HG02885 (cell line): Measurements from ENCODE around the gene BAG5.

Experiments
- ATAC-seq: cut with Tn5 transposase; IDR thresholded peaks from one replicate; pipeline ENCODE4 v1.9.1; 2021; ENCODE audit warnings: mild to moderate bottlenecking; ENCODE audit not compliant: unreplicated experiment, poor library complexity

Gene BAG5

GRCh38 chr14:103568952-103569351 is 6.5 kb upstream of the BAG5 start:
- ATAC-seq: no peak

DNA sequence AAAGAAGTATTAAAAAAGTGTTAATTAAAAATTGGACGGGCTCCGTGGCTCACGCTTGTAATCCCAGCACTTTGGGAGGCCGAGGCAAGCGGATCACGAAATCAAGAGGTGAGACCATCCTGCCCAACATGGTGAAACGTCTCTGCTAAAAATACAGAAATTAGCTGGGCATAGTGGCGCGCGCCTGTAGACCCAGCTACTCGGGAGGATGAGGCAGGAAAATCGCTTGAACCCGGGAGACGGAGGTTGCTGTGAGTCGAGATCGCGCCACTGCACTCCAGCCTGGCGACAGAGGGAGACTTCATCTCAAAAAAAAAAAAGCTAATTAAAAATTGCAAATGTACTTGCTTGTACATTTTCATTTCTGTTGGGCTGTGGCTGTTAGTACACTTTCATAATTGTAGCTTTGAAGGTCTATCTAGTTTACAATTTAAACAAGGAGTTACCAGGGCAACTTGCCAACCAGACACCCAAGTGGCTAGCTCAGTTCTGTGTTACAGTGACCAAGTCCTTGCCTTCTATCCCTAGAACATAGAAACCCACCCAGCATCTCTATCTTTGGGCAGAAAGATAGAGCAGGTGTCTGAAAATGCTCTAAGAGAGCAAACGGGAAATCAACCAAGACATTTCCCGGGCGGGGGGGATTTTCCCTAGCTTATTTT is 1.5 kb upstream of the BAG5 start:
- ATAC-seq: no peak

DNA sequence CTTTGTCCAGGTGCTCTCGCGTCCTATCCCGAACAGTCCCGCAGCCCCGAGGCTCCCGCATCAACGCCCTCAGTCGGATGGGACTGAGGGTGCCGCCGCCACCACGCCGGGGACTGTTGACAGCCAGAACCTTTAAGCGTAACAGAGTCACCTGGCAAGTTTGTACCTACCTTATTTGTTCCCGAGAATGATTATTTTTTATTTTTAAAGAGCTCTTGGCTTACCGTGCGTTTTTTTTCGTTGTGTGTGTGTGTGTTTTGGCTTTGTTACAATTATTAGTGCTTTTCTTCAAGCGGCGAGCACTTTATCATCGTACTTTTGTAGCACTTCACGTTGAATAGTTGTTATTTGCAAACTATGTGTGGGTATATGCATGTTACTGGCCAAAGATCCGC is 766 bp upstream of the BAG5 start:
- no peak for ATAC-seq

- no peak for ATAC-seq
Measured at GRCh38 chr14:103562179-103562428, 353 bp downstream of the BAG5 start.

DNA sequence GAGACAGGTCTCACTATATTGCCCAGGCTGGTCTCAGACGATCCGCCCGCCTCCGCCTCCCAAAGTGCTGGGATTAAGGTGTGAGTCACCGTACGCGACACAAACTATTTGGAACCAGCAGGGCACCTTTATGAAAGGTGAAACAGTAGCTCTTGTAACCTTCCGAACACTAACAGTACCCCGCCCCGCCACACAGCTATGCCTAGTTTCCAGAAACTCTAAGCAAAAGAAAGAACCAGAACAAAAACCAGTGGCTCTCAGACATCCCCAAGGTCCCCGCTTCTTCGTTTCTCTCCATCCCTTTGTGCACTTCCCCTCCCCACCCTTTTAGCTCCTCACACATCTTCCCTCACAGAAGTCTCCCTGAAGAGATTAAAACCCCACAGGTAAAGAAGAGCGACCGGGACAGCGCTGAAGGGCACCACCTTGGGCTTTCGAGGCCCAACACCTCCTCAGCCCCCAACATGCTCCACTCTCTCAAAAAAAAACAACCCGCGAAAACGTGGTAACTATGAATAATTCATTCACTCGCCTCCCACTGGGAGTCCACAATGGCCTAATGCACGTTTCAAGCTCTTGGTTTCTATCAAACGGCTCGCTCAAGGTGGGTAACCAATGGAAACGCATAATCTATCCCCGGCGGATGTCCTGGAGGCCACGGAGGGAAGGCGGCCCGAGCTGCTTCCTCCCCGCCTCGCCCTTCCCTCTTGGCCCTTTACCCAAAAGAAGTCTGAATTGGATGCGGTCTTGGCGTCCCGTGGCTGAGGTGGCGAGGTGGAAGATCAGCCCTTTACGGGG is 877 bp downstream of the BAG5 start:
- peak; percentile 10 for ATAC-seq

GRCh38 chr14:103560691-103561090 is 1.8 kb downstream of the BAG5 start:
- ATAC-seq: no peak

DNA sequence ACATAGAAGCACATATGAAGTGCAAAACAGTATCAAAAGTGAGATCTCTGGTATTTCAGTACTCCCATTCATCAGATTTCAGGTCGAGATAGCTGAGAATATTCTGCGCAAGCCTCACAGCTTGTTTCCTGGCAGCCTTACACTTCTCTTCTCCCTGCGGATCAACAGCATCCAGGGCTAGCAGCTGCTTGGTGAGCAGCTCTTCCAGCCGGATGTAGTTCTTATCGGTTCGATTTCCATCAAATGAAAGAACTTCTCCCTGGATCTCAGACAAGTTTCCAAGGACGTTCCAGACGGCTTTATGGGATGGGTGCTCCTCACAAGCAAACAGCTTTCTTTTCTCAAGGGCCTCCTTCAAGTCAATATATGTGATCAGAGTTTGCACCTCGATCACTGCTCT is 2.7 kb downstream of the BAG5 start:
- ATAC-seq: no peak

DNA sequence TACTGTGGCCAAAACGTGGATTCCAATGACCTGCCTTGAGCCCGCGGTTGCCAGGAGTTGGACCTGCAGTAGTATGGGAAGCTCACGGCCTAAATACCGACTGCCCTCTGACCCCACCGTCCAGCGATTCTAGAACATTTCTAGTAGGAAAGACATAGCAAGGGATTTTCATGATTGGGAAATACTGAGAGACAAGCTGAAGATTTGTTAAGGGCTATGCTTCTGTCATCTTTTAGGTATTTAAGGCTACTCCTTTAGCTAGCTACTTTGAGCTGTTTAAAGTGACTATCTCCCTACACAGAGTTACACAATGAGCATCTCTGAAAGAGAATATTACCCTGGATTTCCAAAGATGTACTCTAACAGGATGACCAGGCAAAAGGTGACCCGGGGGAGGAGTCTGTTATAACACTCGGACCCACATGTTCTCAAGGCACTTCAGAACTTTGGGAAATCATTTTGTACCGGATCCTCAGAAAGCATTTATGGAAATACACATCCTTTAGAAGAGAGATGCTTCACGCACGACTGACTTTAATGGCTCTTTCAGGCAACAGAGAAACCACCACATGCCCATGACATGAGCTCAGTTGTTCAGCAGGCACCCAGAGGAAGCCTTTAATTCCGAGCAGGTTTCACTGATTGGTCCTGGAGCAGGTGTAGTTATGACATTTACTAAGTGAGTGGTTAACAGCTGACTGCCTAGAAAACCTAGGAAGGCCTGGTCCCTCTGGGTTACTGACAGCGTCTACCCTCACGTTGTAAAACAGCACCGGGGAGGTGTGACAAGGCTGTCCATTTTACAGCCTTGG is 4.2 kb downstream of the BAG5 start:
- no peak for ATAC-seq

DNA sequence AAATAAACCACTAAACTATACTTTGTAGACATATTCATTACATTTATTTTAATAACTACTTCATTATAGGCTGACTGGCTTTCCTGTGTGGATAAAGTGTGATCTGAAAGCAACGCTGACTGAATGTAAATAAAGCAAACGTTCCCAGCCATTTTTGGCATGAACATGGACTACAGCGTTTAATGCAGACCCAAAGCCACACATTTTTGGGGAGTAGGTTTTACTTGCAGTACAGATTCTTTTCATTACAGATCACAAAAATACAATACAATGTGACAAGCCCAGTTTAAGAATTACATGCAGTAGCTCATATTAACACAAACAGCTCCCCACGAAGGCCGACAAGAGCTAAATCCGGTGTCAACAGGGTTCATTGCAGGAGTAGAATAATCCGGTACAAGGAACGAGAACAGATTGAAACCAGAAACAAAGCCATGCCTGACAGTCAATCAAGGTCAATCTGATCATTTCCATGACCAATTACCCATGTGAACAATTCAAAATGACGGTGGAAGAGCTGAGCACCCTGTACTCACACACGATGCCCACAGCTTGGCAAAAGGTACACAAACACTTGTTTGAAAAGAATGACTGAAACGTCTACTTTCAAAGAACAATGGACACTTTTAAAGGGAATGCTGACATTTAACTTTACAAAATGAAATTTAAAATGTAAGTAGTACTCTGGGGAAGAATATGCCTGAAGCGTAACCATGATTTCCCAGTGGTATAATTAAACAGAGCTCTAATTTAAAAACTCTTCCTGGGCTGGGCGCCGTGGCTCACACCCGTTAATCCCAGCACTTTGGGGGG is 5.3 kb downstream of the BAG5 start:
- ATAC-seq: no peak

DNA sequence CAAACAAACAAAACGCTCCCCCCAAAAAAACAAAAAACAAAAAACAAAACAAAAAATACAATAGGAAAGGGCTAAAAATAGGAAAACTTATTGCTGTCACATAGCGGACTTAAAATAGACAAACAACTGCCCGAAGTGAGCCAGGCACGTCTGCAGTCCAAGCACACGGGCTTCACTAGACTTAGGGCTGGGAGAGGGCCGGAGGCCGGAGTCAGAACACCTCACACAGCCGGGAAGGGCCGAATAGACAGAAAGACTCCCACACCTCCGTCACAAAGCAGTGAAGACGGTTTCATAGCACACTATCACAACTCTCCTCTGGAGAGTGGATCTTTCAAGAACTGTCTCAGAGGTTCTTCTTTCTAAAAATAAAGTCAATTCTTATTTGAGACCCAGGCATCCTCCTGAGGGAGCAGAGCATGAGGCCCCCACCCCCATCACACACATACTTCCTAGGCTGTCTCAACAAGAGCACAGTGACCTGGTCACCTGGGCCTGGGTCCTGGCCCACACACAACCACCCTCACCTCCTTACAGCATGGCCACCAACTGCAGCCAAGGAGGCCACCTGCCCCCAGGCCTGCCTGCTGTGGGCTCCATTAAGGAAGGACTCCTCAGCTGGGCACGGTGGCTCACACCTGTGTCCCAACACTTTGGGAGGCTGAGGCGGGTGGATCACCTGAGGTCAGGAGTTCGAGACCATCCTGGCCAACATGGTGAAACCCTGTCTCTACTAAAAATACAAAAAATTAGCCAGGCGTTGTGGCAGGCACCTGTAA is 6.7 kb downstream of the BAG5 start:
- ATAC-seq: no peak

DNA sequence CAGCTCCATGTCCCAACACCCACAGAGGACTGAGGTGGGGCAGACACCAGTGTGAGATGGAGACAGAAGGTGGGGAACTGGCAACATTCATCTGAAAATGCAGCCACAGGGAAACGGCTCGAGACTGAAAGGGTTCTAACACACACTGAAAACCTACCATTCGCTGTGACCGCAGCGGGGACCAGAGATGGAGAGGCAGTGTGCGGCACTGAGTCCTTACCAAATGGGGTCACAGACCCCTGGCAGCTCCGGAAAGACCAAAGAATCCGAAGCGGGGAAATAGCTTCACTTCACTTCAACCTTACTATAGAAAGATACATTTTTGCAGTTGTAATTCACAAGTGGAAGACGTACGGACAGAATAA is 9.6 kb downstream of the BAG5 start:
- ATAC-seq: no peak

GRCh38 chr14:103552011-103552845 is 10.2 kb downstream of the BAG5 start:
- no peak for ATAC-seq

DNA sequence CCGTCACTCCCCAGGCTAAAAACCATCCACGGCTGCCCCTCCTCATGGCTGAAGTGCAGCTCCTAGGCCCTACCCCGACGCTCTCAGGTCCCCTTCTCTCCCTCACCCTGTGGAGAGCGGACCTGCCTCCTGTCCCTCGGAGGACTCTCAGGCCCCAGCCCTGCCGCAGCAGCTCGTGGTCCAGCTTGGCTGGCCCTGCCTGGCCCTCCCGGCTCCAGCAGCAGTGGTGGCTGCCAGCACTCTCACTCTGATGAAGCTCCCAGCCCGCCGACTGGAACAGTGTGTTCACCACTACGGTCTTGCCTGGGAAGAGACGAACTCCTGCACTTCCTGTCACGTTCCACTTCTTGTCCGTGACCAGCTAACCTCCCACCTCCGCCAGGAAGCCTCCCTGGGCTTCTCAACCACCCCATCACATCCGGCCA is 11.1 kb downstream of the BAG5 start:
- ATAC-seq: no peak

- ATAC-seq: no peak
Measured at GRCh38 chr14:103550451-103551337, 11.8 kb downstream of the BAG5 start.

GRCh38 chr14:103549361-103550311 is 12.8 kb downstream of the BAG5 start:
- ATAC-seq: no peak

DNA sequence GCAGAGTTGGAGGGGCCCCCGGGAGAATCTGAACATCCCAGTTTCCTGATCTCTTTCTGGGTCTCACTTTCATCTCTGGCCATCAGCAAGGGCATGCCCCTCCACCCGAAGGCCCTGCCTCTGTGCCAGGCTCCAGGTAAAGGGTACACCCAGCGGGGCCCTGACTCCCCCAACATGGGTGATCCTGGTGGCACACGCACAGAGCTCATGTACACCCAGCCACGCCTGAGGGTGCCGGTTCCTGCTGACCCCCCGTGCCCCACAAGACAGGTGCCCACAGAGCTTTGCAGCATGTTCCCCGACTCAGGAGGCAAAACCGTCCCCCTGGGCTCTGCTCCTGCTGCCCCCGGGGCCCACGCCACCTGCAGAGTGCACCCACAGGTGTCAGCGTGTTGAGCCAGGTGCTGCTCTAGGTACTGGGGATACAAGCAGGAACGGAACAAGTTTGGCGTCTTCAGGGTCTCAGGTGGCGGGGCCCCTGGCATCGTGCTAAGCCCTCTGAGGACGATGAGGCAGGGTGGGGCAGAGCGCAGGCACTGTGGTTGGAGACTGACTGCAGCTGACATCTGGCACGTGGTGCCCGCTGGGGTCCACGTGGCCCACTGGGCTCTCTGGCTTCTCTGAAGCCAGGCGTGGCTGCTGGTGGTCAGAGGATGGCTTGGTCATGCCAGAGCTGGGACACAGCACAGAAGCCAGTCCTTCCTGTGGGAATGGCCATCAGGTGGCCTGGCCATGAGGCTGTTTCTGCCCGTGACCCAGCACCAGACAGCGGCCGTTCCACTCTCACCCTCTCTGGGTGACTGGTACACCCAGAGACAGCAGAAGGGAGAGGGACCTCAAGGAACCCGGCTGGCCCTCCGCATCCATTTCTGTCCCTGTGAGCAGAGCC is 13.8 kb downstream of the BAG5 start:
- no peak for ATAC-seq
